ENCODE data around the gene ZNF664. TPM values are rescaled to one million over a fixed set of nuclear protein-coding genes. Genes with fewer than 3 reads are reported as not detected.
A peak's percentile ranks its signal among the peaks of the same experiment; 100 is the strongest.

Gene ZNF664
- total and polyA plus RNA-seq, 2 donors (not counting 1 experiment from before 2014, with no cell fraction given): 14.3 to 47.1 TPM

DNA sequence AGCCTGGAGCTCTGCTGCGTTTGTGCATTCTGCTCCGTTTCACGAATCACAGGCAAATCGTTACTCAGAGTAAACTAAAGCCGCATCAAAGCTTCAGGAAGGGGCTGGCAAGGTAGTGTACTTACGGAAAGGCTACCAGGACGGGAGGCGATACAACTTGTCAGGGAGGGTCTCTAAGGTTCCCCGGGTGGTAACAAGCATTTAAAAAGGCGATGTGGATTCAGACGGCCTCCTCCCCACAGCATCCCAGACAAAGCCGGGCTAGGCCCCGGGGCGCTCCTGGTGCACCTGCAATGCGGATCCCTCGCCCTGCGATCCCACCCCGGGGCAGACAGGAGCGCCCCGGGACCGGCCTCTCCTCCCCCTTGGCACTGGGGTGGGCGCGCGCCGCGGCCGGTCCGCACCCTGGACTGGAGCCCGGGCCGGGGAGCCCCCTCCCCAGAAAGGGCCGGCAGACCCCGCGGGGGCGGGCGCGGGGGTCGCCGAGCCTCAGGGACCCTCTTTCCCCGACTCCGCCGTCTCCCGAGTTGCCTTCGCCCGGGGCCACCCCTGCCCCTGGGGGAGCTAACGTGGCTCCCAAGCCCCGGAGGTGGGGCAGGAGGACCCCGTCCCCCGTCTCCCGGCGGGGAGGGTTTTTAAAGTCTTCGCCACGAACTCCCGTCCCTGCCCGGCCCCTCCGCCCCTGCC lies 1.1 kb upstream of the ZNF664 start:
- Histone ChIP-seq H3K79me2 (ENCODE audit: control insufficient read depth, insufficient read depth, low read length) (peaks cover 36% of the 10 kb centered on the region), H3K9ac (ENCODE audit: low read length) (peak overlapping the region; percentile 73), H3K27ac (ENCODE audit: low read length in 2 of 2) (peak overlapping the region; percentile 16 to 71), H3K36me3 (replicated peaks in 1 of 2; ENCODE audit: control extremely low read depth in 1 of 2, control insufficient read depth in 1 of 2, extremely low read depth in 1 of 2, insufficient read depth in 2 of 2, low read length in 1 of 2) (peaks cover 1 to 5% of the 10 kb centered on the region in 2 experiments), H3K4me3 (ENCODE audit: control extremely low read depth in 1 of 5, extremely low read depth in 1 of 5, insufficient read depth in 1 of 5, low read depth in 2 of 5, low read length in 4 of 5) (peak overlapping the region; percentile 15 to 70 (median 62)), H3K27me3 (replicated peaks in 1 of 4; ENCODE audit: control extremely low read depth in 1 of 4, control insufficient read depth in 3 of 4, insufficient read depth in 4 of 4, low read length in 3 of 4) (no peaks in the 10 kb centered on the region), H3K9me3 (ENCODE audit: control extremely low read depth in 1 of 3, control insufficient read depth in 2 of 3, insufficient read depth in 1 of 3, low read length in 2 of 3) (no peaks in the 10 kb centered on the region), H3K4me2 (replicated peaks; ENCODE audit: low read depth, low read length, poor library complexity, severe bottlenecking) (peak overlapping the region; percentile 96), H3K4me1 (ENCODE audit: control insufficient read depth in 2 of 2, insufficient read depth in 2 of 2, low read length in 2 of 2) (peaks cover 13 to 16% of the 10 kb centered on the region in 2 donors), H2AFZ (ENCODE audit: insufficient read depth, low read depth, low read length, poor library complexity, severe bottlenecking) (peak overlapping the region; percentile 80), H4K20me1 (ENCODE audit: control insufficient read depth, insufficient read depth, low read length, poor library complexity, severe bottlenecking) (no peaks in the 10 kb centered on the region)
- H3K9me3 Mint-ChIP-seq (ENCODE audit: insufficient read depth): no peaks in the 10 kb centered on the region
- under 1% methylated on average over 53 of the region's 55 CpGs for WGBS (ENCODE audit: insufficient coverage)
- ChIA-PET CTCF (interaction anchor here (1.6 kb wide), 1 partner anchor 11 kb away, joined by 4 read pairs; no protein-coding TSS in a partner anchor), POLR2A (no interaction called here)
- H3K27me3 Mint-ChIP-seq: no peaks in the 10 kb centered on the region
- intact Hi-C loops (cut with micrococcal nuclease): loop anchor here (1.0 to 10.0 kb wide), 3 partner anchors 67 to 1023 kb away; partner anchors contain the start of genes BRI3BP, MPHOSPH9 and MTRFR
- peaks cover 16% of the 10 kb centered on the region for H3K4me1 Mint-ChIP-seq
- peak overlapping the region; percentile 90 for H3K4me3 Mint-ChIP-seq
- TF ChIP-seq CTCF (IDR thresholded peaks at IDR 0.05) (no peak), EZH2 (IDR thresholded peaks at IDR 0.05; ENCODE audit: borderline replicate concordance, insufficient read depth, low read depth, low read length, poor library complexity, severe bottlenecking) (no peak)
- DNase-seq: peak; percentile 56
- peak overlapping the region; percentile 88 for H3K27ac Mint-ChIP-seq
- no peak for ATAC-seq (ENCODE audit: low read depth)
